HS-27A (cell line): ENCODE data around the gene LAMA5.

Experiments
- DNase-seq: peaks from one replicate; pipeline ENCODE4 v3.0.0-alpha.2; 2012; ENCODE audit warnings: low read depth, missing footprints

Gene LAMA5

GRCh38 chr20:62330576-62331317, 36.4 kb downstream of the LAMA5 start:
- DNase-seq: no peak

GRCh38 chr20:62329389-62330377, 37.4 kb downstream of the LAMA5 start:
- DNase-seq: no peak

DNA sequence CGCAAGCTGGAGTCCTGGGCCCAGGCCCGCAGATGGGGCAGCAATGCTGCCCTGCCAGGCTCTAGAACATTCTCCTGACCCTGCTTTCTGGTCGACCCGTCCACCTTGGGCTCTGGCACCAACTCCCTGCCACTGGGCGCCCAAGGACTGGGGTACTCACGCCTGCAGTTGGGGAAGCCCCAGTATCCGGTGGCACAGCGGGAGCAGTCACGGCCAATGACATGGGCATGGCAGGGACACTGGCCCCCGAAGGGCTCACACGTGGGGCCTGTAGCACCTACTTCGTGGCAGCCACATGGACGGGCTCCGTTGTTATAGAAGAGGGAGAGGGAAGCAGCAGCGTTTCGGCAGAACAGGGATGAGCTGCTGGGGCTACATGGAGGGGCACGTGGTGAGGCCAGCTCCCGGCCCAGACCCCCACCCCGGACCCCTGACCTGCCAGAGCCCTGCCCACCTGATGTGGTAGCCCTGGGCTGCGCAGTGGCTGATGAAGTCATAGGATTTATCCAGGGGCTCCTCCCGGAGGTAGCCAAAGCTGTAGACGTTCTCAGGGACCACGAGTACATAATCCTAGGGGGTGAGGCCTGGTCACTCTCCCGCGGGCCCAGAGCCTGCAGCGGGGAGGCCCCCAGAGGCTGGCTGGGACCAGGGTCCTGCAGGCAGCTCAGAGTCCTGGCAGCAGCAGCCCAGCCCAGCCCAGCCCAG, 38.3 kb downstream of the LAMA5 start:
- no peak for DNase-seq

DNA sequence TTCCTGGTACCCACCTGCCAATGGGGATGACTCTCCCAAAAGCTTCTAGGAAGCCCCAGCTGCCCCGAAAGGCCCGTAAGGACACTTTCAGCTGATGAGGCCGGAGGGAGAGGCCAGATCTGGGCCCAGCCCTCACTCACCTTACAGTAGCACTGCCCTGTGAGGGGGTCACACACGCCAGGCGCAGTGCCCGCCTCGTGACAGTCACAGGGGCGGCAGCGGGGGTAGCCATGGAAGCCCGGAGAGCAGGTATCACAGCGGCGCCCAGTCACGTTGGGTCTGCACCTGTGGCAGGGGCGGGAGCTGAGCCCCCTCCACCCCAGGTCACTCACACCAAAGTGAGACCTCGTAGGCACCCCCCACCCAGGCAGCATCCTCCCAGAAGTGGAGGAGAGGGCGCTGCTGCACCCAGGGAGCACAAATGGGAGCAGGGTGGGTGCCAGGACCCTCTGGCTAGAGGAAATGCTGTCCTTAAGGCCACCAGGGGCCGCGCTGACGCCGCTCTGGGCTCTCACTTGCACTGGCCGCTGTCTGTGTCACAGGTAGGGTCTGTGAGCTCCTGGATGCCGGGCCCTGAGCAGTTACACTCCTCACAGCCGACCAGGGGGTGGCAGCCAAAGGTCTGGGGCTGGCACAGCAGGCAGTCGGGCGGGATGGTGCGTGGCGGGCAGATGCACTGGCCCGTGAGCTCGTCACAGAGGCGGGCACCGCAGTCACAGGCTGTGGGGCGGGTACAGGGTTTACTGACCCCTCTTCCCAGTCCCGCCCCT, 39.2 kb downstream of the LAMA5 start:
- DNase-seq: no peak

DNA sequence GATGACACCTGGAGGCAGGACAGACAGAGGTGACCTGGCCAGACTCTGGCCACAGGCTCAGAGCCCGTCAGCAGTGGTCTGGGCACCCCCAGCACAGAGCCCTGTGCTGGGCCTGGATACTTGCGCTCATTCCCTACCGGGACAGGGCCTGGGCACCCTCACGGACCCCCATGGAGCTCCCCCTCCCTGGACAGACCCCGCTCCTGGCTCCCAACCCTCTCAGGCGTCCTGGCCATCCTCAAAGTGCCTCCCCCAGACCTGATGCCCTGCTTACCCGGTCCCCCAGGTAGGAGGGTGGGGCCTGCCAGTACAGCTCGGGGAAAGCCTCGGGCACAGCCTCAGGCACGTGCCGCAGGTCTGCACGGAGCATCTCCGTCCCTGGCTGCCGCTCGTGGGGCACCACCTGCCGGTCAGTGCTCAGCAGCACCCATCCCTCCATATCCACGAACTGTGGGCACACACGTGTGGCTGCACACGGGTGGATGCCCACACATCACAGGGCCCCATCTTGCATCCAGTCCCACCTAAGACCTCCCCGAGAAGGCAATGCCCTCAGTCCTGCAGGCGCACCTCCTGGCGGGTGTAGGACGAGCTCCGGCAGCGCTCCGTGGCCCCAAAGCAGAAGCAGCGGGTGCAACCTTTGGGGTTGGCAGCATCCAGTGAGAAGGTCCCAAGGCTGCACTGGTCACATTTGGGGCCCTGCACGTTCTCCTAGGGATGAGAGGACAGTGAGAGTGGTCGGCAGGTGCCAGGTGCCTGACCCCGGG, 40.0 kb downstream of the LAMA5 start:
- DNase-seq: no peak

GRCh38 chr20:62326559-62326958, 40.6 kb downstream of the LAMA5 start:
- DNase-seq: no peak

- no peak for DNase-seq
These were observed 41.8 kb downstream of the LAMA5 start for GRCh38 chr20:62325172-62325905.

- no peak for DNase-seq
These were observed 42.9 kb downstream of the LAMA5 start for GRCh38 chr20:62323980-62324906.

GRCh38 chr20:62323146-62323979, 43.7 kb downstream of the LAMA5 start:
- DNase-seq: no peak

GRCh38 chr20:62322492-62323041, 44.5 kb downstream of the LAMA5 start:
- DNase-seq: no peak

GRCh38 chr20:62321975-62322374, 45.1 kb downstream of the LAMA5 start:
- DNase-seq: no peak

- DNase-seq: no peak
These were observed 45.6 kb downstream of the LAMA5 start for GRCh38 chr20:62321521-62321948.

- no peak for DNase-seq
These were observed 46.3 kb downstream of the LAMA5 start for GRCh38 chr20:62320581-62321354.

DNA sequence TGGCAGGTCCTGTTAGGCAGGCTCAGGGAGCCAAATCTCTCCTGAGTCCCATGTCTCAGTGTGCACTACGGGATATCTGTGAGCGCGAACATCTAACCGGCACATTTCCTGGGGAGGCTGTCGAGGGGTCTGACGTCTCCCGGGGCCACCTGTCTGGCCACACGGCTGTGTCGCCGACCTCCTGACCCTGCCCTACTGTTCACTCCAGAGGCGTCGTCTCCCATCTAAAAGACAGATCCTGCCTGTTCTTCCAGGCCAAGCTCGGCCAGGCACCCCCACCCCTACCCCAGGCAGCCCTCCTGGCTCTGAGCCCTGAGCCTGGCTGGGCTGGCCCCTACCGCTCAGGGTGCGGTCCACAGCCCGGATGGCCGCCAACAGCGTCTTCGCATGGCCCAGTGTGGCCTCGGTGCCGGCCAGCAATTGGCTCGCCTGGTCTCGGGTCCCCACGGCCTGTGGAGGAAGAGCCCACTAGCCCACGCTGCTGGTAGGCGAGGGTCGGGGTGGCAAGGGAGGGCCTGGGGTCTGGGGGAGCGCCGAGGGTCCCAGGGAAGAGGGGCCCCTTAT, 47.7 kb downstream of the LAMA5 start:
- no peak for DNase-seq

DNA sequence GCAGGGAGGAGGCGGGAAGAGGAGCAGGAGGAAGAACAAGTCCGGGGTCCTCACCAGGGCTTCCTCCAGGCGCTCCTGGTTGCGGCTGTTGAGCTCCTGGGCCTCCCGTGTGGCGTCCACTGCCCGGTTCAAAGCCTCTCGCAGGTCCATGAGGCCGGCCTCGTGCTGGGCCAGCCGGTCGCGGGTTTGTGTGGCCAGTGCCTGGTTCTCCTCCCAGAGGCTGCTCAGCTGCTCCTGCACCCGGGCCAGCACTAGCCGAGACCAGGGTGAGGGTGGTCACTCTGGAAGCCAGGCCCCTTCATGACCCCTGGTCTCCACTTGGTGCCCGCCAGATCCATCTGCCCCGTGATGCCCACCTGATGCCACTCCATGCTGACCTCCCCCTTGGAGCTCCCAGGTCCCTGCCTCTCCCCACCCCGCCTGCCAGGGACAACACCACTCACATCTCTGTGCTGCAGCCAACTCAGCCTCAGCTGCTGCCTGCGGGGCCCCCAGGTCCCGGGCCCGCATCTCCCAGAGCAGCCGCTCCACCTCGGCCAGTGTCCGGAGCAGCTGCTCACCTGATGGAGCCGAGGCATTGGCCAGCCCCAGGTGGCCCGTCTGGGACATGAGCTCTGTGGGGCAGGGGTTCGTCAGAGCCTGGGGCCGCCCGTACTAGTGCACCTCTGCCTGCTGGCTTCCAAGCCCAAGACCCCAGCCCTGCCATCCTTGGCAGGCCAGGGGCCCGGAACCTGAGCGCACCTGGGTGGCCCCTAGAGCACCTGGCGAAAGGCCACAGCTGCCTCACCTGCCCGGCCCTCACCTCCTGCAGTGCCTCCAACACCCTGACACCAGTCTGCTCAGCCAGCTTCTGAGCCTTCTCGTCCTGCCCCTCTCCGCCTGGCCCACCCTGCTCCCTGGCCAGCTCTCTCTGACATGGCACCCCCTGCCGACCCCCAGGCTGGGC, 48.4 kb downstream of the LAMA5 start:
- DNase-seq: no peak
